Pulmonary artery endothelial cell (primary cell): ENCODE data around the gene ABHD17A. TPM values are rescaled to one million over a fixed set of nuclear protein-coding genes. Genes with fewer than 3 reads are reported as not detected.

Experiments used
- DNase-seq: peaks from one replicate; pipeline ENCODE4 v3.0.0-alpha.2; 2011; ENCODE audit warnings: low read depth, low spot score
- total RNA-seq: library from RNA; depleted of rRNA; stranded (reverse); fragments of >200 nt; gene quantifications from 2 replicates; pipeline ENCODE4 v1.2.3, GENCODE V29; 2014

Gene ABHD17A
- total RNA-seq, 1 donor from 2014 or later, result 128 TPM

DNA sequence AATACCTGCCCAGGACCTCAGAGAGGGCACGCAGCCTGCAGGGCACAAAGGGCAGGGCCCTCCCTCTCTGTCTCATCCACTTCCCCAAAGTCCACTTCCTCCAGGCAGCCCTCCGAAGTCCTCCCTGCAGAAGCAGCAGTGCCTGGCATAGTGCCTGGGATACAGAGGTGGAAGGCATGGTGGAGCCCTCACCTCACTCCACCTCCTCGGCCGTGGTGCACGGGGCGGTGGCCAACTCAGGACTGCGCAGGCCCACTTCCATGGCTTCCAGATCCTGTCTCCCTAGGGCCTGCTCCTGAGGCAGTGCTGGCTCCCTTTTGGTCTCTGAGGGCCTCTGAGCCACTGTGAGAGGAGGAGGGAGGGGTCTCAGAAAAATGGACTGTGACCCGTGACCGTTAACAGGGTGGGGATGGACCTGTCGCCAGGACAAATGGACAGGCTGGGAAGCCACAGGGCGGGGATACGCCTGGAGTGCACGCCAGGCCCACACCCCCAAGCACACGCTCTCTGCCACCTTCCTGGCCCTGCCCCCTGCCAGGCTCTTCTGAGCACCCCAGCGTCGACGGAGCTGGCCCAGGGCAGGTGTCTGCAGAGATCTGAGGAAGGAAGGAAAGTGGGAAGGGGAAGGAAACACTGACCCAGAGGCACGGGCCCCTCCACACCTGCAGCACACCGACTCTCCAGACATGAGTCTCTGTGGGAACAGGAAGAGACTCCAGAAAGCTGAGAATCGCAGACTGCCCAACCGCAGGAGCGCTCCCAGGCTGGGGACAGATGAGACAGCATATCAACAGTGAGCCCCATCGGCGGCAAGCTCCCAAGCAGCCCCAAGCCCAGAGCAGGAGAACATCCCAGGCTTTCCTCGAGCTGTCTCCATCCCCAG is 45.4 kb downstream of the ABHD17A start:
- DNase-seq, result no peak

DNA sequence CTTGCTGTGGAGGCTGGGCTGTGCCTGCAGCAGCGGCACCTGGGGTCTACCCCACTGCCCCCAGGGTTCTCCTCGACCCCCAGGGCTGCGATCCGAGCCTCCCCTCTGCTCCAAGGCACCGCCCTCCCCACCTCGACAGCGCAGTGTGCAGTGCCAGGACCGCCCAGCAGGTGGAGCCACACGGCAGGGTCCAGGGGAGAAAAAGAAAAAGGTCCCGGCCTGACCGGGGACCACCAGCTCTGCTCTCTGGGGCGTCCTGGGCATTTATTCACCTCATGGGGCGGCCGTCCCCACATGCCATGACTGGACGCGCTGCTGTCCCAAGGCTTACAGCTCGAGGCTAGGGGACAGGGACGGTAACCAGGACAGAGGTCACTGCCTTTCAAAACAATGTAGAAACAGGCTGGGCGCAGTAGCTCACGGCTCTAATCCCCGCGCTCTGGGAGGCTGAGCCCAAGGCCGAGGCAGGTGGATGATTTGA is 47.6 kb downstream of the ABHD17A start:
- no peak for DNase-seq

DNA sequence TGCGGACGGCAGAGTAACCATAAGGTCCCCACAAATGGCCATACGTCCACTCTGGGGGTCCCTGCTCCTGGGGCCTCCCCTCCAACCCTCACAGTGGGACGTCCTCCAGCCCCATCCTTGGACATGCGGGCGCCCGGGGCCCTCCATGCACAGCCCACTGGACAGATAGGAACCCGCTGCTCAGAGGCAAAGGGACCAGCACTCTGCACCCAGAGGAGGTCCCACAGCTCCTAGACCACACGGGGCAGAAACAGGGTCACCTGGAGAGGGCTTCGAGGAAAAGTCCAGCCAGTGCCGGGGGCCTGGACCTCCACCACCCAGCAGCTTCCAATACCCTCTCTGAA is 48.1 kb downstream of the ABHD17A start:
- DNase-seq, result no peak

DNA sequence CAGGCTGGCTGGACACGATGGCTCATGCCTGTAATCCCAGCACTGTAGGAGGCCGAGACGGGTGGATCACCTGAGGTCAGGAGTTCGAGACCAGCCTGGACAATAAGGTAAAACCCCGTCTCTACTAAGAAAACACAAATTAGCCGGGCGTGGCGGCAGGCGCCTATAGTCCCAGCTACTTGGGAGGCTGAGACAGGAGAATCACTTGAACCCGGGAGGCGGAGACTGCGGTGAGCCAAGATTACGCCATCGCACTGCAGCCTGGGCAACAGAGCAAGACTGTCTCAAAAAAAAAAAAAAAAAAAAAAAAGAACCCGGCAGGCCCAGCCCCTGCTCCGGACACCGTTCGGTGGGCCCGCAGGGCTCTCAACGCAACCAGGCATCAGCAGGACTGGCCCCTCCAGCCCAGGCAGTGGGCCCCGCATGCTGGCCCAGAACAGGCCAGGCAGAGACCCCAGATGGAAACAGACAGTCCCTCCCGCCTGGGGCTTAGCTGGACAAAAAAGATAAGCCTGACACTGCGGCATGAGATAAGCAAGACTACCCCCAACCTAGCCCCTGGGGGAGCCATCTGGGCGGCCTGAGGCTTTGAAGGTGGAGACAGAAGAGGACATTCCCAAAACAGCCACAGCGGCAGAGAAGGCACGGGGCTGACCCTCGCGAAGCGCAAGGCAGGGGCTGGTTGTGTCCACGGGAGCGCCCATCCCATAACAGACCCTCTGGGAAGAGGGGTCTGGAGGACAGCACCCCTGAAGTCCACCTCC is 48.7 kb downstream of the ABHD17A start:
- no peak for DNase-seq

DNA sequence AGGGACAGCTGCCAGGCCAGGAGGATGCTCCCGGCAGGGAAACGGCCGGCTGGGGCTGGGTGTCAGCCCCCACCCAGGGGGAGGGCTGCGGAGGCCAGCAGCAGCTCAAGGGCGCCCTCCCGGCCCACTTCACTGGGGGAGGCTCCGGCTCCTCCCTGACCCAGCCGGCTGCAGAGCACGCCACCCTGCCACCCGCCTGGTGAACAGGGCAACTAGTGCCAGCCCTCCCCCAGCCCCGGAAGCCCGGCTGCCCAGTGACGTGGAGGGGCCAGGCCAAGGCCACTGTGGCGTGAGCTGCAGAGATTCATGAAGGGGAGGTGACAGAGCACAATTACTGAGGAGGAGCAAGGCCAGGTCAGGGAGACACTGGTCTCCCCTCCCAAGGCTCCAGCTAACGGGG is 51.8 kb downstream of the ABHD17A start:
- no peak for DNase-seq

DNA sequence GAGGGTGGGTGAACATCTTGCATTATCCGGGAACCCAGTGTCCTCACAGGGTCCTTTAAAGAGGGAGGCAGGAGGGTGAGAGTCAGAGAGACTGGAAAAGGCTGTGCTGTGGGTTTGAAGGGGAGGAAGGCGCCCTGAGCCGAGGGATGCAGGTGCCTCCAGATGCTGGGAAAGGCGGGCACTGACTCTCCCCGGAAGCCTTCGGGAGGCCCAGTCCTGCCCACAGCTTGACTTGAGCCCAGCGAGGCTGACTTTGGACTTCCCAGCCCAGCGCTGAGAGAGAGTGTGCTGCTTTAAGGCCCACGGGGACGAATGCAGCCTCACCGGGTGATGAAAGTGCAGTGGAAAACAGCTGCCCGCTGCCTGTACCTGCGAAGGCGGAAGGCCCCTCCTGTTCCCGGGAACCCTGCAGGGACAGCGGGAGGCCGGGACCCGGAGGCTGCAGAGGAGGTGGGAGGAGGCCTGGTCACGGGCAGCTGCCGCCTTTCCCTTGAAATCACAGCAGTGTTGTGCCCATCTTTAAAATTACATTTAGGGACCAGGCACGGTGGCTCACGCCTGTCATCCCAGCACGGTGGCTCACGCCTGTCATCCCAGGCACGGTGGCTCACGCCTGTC is 53.1 kb downstream of the ABHD17A start:
- DNase-seq, result no peak

DNA sequence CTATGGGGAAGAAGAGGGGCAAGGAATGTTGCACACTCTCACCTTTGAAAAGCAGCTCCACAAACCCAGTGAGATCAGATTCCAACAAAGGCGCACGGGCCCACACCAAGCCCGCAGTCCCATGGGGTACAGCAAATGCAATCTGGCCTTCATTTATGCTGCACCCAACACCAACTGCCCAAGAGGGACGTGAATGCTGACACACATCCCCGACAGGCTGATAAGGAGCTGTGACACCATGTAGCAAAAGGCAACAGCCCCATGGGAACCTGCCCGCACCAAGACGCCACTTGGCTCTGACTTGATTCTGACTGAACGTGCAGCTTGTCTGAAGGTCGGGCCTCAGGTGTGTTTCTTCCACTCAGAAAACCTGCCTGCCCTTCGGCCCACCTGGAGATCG is 54.3 kb downstream of the ABHD17A start:
- no peak for DNase-seq

DNA sequence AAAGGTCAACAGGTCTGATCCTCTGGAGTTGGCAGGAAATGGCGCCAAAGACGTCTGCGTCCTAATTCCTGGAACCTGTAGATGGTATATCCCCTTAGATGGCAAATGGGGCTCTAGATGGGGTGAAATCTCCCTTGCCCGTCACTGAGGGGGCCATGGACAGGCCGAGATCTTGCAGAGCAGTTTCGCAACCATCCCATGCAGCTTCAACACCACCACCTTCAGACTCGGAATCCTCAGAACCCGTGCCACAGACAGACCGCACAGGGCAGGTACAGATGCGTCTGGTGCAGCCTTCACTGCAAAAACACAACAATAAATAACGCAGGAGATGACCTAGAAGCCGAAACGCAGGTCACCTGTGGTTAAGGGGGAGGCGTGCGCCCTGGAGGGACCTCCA is 54.7 kb downstream of the ABHD17A start:
- no peak for DNase-seq

DNA sequence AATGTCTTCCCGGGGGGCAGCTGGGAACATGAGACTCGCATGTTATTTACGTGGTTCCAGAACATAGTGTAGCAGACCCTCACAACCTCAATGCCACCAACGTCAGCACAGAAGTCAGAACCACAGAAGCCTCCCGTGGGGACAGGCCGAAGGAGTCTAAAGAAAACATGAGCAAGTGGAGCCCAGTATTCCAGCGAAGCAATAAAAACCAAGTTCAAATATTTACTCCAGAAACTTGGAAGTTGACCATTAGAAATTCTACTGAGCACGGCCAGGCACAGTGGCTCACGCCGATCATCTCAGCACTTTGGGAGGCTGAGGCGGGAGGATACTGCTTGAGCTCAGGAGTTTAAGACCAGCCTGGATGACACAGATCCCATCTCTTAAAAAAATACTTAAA is 55.3 kb downstream of the ABHD17A start:
- no peak for DNase-seq

DNA sequence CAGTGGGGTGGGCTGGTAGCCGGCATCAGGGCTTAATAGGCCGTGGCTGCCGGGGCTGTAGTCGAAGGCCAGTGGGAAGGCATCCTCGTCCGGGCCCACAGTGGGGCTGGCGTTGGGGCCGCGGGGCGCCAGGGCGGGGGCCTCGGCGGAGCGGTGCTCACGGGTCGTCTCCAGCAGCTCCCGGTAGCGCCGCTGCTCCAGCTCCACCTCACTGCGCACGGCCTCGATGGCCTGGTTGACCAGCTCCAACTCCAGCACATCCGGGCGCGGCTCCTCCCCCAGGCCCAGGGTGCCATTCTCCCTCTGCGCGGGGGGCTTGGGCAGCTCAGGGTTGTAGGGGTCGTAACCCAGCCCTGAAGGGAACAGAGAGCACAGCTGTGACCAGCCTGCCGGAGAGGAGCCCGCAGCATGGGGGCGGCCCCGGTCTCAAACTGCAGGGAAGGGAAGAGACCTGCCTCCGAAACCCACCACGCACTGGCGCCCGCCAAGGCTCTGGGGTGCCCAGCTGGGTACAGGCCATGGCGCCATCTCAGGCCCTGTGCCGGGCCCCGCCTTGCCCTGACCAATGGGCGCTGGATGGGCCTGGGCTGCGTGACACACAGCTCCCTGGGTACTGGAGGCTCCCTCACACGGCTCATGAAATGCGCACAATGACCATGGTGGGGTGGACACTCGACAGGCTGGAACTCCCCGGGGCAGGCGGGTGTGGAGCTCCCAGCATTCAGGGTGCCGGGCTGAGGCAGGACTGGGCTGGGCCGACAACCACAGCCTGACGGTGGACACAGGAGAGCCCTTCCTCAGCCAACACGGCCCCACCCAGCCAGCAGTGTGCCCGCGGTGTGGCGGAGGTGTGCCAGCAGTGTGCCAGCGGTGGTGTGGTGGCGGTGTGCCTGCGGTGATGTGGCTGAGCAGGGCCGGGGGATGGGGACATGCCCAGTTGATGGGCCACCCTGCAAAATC is 56.7 kb downstream of the ABHD17A start:
- DNase-seq, result no peak

DNA sequence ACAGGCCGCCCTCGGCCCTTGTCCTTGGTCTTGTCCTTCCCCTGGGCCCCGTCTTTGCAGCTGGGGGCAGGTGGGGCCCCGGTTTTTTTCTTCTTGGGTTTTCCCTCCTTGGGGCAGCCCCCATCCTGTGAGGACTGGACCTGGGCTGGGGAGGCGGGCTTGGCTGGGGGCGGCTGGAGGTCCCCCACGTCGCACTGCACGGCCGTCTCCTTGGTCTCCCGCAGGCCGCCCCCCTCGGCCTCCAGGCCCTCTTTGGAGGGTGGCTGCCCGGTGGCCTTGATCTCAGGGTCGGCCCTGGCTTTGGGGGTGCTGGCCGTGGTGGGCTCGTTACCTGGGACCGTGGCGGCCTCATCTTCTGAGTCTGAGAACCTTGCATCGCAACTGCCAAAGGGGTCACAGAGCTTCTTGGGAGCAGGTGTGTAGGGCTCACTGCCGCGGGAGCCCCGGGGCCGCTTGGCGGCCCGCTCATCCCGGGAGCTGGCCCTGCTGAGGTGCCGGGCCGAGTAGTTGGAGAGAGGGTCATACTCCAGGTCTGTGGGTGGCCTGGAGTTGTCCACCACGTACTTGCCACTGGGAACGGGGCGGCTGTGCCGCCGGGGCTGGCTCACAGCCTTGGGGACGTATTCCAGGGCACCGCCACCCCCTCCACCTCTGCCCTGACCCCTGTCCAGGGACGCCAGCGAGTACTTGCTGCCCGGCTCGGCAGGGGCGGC is 57.6 kb downstream of the ABHD17A start:
- no peak for DNase-seq

Other genes with a start within 250 kb of the ABHD17A start
- gene TCF3, start 232.9 kb downstream of the ABHD17A start, total RNA-seq, result 147 and 150 TPM in 2 replicates
- not detected in 2 replicates for gene ONECUT3, start 132.0 kb downstream of the ABHD17A start, total RNA-seq
- gene ATP8B3, start 73.2 kb downstream of the ABHD17A start, total RNA-seq, result 0.92 and 3.3 TPM in 2 replicates
- 6.5 and 6.8 TPM in 2 replicates for gene REXO1, start 37.0 kb downstream of the ABHD17A start, total RNA-seq
- gene KLF16, start 21.9 kb downstream of the ABHD17A start, total RNA-seq, result 7.0 and 9.8 TPM in 2 replicates
- gene ADAT3, start 19.9 kb upstream of the ABHD17A start, total RNA-seq, result 2.4 and 3.1 TPM in 2 replicates
- 23.7 and 26.2 TPM in 2 replicates for gene SCAMP4, start 19.9 kb upstream of the ABHD17A start, total RNA-seq
- gene CSNK1G2, start 55.7 kb upstream of the ABHD17A start, total RNA-seq, result 88.6 and 107 TPM in 2 replicates
- 52.9 and 61.7 TPM in 2 replicates for gene BTBD2, start 130.2 kb upstream of the ABHD17A start, total RNA-seq
- gene MKNK2, start 165.7 kb upstream of the ABHD17A start, total RNA-seq, result 85.2 and 170 TPM in 2 replicates
- 18.7 and 25.5 TPM in 2 replicates for gene MOB3A, start 210.8 kb upstream of the ABHD17A start, total RNA-seq
- gene IZUMO4, start 211.4 kb upstream of the ABHD17A start, total RNA-seq, result 0.46 and 0.74 TPM in 2 replicates